Activated CD4-positive, alpha-beta memory T cell treated with anti-CD3 and anti-CD28 coated beads for 36 hours (primary cell): ENCODE results near the gene SNTB2. TPM values are rescaled to one million over a fixed set of nuclear protein-coding genes. Genes with fewer than 3 reads are reported as not detected.

Experiments used
- CTCF ChIA-PET: fragments of 350-600 bp; sonication (Branson Sonifier 250); formaldehyde crosslinking; loops from one replicate; lab custom pipeline; 2021; ENCODE audit warnings: antibody characterized with exemption, inconsistent platforms; lab: Charles Lee
- POLR2A ChIA-PET: fragments of 350-600 bp; sonication (Branson Sonifier 250); formaldehyde crosslinking; loops from one replicate; lab custom pipeline; 2021; ENCODE audit warnings: antibody characterized with exemption; lab: Charles Lee
- DNase-seq: peaks from one replicate; pipeline ENCODE4 v3.0.0-alpha.2; 2020
- H3K27ac Mint-ChIP-seq: one replicate; pipeline ENCODE4 v1.8.0; 2021; ENCODE audit warnings: mixed read lengths
- H3K27me3 Mint-ChIP-seq: one replicate; pipeline ENCODE4 v1.8.0; 2021; ENCODE audit warnings: mixed read lengths
- H3K36me3 Mint-ChIP-seq: one replicate; pipeline ENCODE4 v1.8.0; 2021; ENCODE audit warnings: mixed read lengths
- H3K4me1 Mint-ChIP-seq: one replicate; pipeline ENCODE4 v1.8.0; 2021; ENCODE audit warnings: low read depth, mixed read lengths
- H3K4me3 Mint-ChIP-seq: one replicate; pipeline ENCODE4 v1.8.0; 2021; ENCODE audit warnings: mild to moderate bottlenecking, mixed read lengths
- H3K9me3 Mint-ChIP-seq: one replicate; pipeline ENCODE4 v1.8.0; 2021; ENCODE audit warnings: mixed read lengths
- intact Hi-C: fragments of 100-400 bp; cut with micrococcal nuclease; formaldehyde crosslinking; loops from one replicate; pipeline ENCODE4 v1.15.1; 2023
- total RNA-seq, 2 experiments: library from RNA; stranded (reverse); gene quantifications; one replicate each; pipeline ENCODE4 v1.2.3, GENCODE V29; 2021

SNTB2 gene
- total RNA-seq, 2 experiments from 2014 or later, result 19.8 to 20.1 TPM

DNA sequence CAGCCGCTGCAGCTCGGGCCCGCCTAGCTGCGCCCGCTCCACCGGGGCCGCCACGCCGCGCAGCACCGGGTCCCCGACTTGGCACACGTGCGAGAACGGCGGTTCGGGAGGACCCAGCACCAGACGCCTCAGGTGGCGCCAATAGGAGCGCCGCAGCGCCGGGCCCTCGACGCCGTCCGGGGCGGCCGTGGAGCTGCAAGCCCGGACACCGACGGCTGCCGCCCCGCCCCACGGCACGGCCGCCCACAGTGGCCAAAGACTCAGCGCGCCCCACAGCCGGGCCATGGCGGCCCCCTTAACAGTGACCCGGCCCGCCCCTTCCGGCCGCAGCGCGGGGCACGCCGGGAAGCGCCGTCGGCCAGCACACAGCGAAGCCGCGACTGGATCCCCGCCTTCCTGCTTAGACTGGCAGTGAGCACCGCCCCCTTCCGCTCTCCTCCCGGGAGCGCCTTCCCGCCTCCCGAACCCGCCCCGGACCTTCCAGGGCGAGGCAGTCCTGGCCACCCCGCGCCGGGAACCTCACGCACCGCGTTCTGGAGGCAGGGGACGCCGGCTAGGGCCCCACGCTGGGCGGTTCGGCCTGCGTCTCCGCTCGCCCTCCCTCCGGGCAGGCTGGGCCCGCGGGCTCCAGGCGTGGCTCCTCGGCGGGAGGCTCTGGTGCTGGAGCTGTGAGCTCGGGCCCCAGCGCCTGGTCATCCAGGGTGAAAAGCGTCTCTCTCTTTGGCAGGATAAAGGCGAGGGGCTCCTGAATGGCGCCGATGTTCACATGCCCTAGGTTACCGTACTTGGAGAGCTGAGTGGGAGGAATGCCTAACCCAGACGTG lies 143.5 kb downstream of the SNTB2 start, which contains the start of gene PDF:
PDF (minus strand) TSS at position 303 of the 824 bp plus-strand sequence; CDS start at position 285, 18 bp downstream.
- DNase-seq, result peak; percentile 90
- intact Hi-C loops, result loop anchor here (1.0 to 10.0 kb wide), 3 partner anchors 9 to 1666 kb away; partner anchors contain the start of genes ACD, C16orf86, COG8 and ENKD1
- ChIA-PET CTCF (interaction anchor here (0.9 to 2.1 kb wide), 6 partner anchors 8 to 424 kb away, joined by 3 to 10 read pairs (median 3); partner anchors contain the start of genes COG8 and NOB1), POLR2A (interaction anchor here (1.0 to 3.1 kb wide), 7 partner anchors 8 to 173 kb away, joined by 3 to 13 read pairs (median 4); partner anchors contain the start of genes COG8 and NIP7)
- H3K9me3 Mint-ChIP-seq, result no peaks in the 10 kb centered on the region
- no peaks in the 10 kb centered on the region for H3K27me3 Mint-ChIP-seq
- H3K4me1 Mint-ChIP-seq, result peaks cover 43% of the 10 kb centered on the region
- peak within 1 kb of the TSS; percentile 82 for H3K4me3 Mint-ChIP-seq
- peaks cover 48% of the 10 kb centered on the region for H3K36me3 Mint-ChIP-seq
- peak within 1 kb of the TSS; percentile 86 for H3K27ac Mint-ChIP-seq

DNA sequence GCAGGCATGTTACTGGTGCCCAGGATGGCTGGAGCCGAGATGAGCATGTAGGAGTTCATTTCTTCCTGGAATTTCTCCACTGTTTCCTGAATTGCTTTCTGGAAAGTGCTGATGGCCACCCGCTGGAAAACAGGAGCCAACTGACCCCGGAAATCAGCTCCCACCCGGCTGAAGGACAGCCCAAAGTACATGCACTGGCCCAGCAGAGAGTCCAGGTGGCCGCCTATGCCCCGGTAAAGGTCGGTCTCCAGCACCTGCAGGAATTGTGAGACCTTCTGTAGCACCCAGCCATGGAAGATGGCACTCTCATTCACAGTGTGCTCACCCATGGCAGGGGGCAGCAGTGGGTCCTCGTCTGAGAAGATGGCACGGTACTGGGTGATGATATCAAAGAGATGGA lies 147.7 kb downstream of the SNTB2 start:
- Mint-ChIP-seq H3K4me3 (no peak overlapping the region), H3K27me3 (no peaks in the 10 kb centered on the region), H3K27ac (no peak overlapping the region), H3K9me3 (no peaks in the 10 kb centered on the region), H3K36me3 (peaks cover 28% of the 10 kb centered on the region), H3K4me1 (peaks cover 29% of the 10 kb centered on the region)
- intact Hi-C loops, result loop anchor here (10.0 kb wide), 1 partner anchor 1670 kb away; the partner anchor contains the start of genes ACD, C16orf86, ENKD1 and PARD6A
- CTCF ChIA-PET, result no interaction called here
- POLR2A ChIA-PET, result no interaction called here
- DNase-seq, result no peak

DNA sequence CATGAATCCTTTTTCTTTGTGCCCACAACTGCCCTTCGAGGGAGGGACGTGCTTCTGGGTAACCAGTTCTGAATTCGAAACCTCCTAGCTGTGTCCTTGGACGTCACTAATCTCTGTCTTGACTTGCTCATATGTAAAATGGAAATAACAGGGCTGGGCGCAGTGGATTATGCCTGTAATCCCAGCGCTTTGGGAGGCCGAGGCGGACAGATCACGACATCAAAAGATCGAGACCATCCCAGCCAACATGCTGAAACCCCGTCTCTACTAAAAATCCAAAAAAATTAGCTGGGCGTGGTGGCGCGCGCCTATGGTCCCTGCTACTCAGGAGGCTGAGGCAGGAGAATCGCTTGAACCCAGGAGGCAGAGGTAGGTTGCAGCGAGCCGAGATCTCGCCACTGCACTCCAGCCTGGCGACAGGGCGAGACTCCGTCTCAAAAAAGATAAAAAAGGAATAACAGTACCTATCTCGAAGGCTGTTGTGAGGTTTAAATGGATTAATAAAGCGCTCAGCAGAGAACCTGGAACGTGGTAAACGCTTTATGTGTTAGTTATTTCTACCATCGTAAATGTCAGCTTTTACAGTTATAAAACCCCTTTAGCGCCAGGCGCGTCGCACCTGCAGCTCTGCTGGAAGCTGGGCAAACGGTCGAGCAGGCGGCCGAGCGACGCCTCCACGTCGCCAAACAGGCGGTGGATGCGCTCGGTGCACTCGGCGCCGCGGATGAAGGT lies 151.8 kb downstream of the SNTB2 start:
- Mint-ChIP-seq H3K27me3 (no peaks in the 10 kb centered on the region), H3K4me1 (peaks cover 41% of the 10 kb centered on the region), H3K9me3 (no peaks in the 10 kb centered on the region), H3K4me3 (peak overlapping the region; percentile 96), H3K36me3 (peaks cover 36% of the 10 kb centered on the region), H3K27ac (peak overlapping the region; percentile 82)
- ChIA-PET POLR2A (interaction anchor here (0.6 to 2.0 kb wide), 3 partner anchors 9 to 228 kb away, joined by 3 to 13 read pairs (median 8); partner anchors contain the start of gene PDF), CTCF (interaction anchor here (0.7 to 1.6 kb wide), 3 partner anchors 9 to 416 kb away, joined by 3 to 10 read pairs (median 3); partner anchors contain the start of genes NOB1 and PDF)
- peak; percentile 23 for DNase-seq
- intact Hi-C loops, result loop anchor here (1.0 to 10.0 kb wide), 5 partner anchors 8 to 1674 kb away; partner anchors contain the start of genes ACD, C16orf86, ENKD1 and NFAT5

DNA sequence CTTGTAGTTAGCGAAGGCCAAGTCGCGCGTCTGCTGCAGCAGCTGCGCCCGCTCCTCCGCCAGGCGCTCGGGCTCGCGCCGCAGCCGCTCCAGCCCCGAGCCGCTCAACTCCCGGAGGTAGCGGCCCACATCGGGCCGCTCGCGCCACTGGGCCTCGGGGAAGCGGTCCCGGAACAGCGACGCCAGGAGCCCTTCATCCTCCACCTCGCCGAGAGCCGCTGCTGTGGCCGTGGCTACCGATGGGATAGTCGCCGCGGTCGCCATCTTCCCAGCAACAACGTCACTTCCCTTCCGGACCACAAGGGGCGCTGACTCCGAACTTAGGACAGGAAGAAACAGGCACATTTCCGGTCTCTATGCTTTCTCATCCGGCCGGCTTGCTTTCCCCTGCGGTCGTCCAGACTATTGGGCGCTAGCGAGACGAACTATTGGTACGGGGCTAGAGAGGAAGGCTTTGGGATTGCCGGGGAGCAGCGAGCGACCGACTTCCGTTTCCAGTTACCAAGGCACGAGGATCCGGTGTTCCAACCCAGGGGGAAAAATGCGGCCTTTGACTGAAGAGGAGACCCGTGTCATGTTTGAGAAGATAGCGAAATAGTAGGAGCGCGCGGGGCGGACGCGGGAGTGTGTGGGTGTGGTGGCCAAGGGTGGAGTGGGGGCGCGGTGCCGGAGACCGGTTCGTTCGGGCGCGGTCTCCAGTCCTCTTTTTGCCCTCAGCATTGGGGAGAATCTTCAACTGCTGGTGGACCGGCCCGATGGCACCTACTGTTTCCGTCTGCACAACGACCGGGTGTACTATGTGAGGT lies 152.5 kb downstream of the SNTB2 start, which contains the start of the genes COG8 and NIP7:
COG8 (minus strand) TSS at position 276 of the 806 bp plus-strand sequence; CDS start at position 264, 12 bp downstream.
NIP7 (plus strand) TSS at position 484 of the 806 bp plus-strand sequence; CDS start at position 542, 58 bp downstream.
- H3K4me3 Mint-ChIP-seq, result peak within 1 kb of the TSS; percentile 96
- peak; percentile 96 for DNase-seq
- no peaks in the 10 kb centered on the region for H3K27me3 Mint-ChIP-seq
- intact Hi-C loops, result loop anchor here (1.0 to 10.0 kb wide), 5 partner anchors 9 to 1675 kb away; partner anchors contain the start of genes ACD, C16orf86, ENKD1 and NFAT5
- H3K36me3 Mint-ChIP-seq, result peaks cover 37% of the 10 kb centered on the region
- H3K9me3 Mint-ChIP-seq, result no peaks in the 10 kb centered on the region
- peak within 1 kb of the TSS; percentile 95 for H3K27ac Mint-ChIP-seq
- CTCF ChIA-PET, result interaction anchor here (0.7 to 1.6 kb wide), 6 partner anchors 8 to 415 kb away, joined by 3 to 10 read pairs (median 4); partner anchors contain the start of genes NOB1, PDF and TERF2
- peaks cover 38% of the 10 kb centered on the region for H3K4me1 Mint-ChIP-seq
- POLR2A ChIA-PET, result interaction anchor here (0.6 to 2.1 kb wide), 5 partner anchors 9 to 227 kb away, joined by 3 to 13 read pairs (median 8); partner anchors contain the start of gene PDF

DNA sequence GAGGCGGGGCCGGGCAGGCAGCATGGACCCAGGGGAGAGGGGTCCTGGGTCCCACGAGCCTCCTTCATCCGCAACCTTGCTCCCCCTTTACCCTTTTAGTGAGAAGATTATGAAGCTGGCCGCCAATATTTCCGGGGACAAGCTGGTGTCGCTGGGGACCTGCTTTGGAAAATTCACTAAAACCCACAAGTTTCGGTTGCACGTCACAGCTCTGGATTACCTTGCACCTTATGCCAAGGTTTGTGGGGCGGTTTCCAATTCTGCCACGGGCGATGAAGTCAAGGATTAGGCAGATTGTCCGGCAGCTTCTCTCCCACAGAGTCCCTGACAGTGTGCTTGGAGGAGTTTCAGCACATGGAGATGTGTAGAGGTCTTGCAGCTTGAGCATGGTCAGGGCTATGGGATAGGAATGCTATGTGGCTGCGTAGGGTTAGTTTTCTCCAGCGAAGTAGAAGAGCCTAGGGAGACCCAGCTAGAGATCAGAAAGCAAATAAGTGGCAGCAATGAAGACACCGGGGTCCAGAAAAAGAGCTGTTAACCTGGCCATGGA lies 153.2 kb downstream of the SNTB2 start:
- ChIA-PET CTCF (interaction anchor here (0.7 to 1.6 kb wide), 6 partner anchors 9 to 415 kb away, joined by 3 to 6 read pairs (median 4); partner anchors contain the start of genes NOB1, PDF and TERF2), POLR2A (interaction anchor here (0.6 to 2.1 kb wide), 4 partner anchors 9 to 133 kb away, joined by 3 to 11 read pairs (median 8); partner anchors contain the start of gene PDF)
- peak overlapping the region; percentile 96 for H3K4me3 Mint-ChIP-seq
- peaks cover 34% of the 10 kb centered on the region for H3K36me3 Mint-ChIP-seq
- no peaks in the 10 kb centered on the region for H3K9me3 Mint-ChIP-seq
- H3K27ac Mint-ChIP-seq, result peak overlapping the region; percentile 95
- H3K27me3 Mint-ChIP-seq, result no peaks in the 10 kb centered on the region
- intact Hi-C loops, result no loop called here
- H3K4me1 Mint-ChIP-seq, result peaks cover 38% of the 10 kb centered on the region
- DNase-seq, result peak; percentile 56

DNA sequence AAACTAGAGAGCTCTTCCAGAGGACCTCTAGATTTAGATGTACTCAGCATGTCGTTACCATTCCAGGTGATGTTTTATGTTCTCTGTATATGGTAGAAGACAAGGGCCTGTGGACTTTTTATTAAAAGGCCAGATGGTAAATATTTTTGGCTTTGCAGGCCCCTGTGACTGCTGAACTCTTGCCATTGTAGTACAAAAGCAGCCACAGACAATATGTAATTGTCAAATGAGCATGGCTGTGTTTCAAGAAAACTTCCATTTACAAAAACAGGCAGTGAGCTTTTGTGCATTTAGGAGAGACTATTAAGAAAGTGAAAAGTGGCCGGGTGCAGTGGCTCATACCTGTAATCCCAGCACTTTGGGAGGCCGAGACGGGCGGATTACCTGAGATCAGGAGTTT lies 157.2 kb downstream of the SNTB2 start:
- ChIA-PET CTCF (no interaction called here), POLR2A (no interaction called here)
- Mint-ChIP-seq H3K9me3 (no peaks in the 10 kb centered on the region), H3K4me1 (peaks cover 28% of the 10 kb centered on the region), H3K27me3 (no peaks in the 10 kb centered on the region), H3K27ac (no peak overlapping the region), H3K36me3 (peaks cover 41% of the 10 kb centered on the region), H3K4me3 (no peak overlapping the region)
- intact Hi-C loops, result no loop called here
- DNase-seq, result no peak

DNA sequence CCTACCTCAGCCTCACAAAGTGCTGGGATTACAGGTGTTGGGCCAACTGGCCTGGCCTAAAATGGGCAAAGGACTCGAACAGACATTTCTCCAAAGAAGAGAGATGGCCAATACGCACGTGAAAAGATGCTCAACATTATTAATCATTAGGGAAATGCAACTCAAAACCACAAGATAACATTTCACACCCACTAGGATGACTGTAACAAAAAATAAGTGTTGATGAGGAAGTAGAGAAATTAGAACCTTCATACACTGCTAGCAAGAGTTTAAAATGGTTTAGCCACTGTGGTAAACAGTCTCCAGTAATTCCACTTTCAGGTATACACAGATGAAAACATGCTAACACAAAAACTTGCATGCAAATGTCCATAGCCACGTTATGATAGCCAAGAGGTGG lies 159.0 kb downstream of the SNTB2 start:
- Mint-ChIP-seq H3K36me3 (peaks cover 41% of the 10 kb centered on the region), H3K4me3 (no peak overlapping the region), H3K27me3 (no peaks in the 10 kb centered on the region), H3K27ac (peak overlapping the region; percentile 0), H3K4me1 (peaks cover 21% of the 10 kb centered on the region), H3K9me3 (no peaks in the 10 kb centered on the region)
- no peak for DNase-seq
- intact Hi-C loops, result no loop called here
- POLR2A ChIA-PET, result no interaction called here
- CTCF ChIA-PET, result no interaction called here

DNA sequence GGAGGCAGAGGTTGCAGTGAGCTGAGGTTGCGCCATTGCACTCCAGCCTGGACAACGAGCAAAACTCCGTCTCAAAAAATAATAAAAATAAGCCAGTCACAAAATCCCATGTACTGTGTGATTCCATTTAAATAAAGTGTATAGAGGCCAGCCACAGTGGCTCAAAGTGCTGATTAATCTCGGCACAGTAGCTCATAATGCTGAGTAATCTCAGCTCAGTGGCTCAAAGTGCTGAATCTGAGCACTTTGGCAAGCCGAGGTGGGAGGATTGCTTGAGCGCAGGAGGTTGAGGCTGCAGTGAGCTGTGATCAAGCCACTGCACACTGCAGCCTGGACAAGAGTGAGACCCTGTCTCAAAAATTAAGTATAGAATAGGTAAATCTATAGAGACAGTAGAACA lies 159.7 kb downstream of the SNTB2 start:
- H3K9me3 Mint-ChIP-seq, result no peaks in the 10 kb centered on the region
- ChIA-PET POLR2A (no interaction called here), CTCF (interaction anchor here (1.1 kb wide), 1 partner anchor 49 kb away, joined by 3 read pairs; no protein-coding TSS in a partner anchor)
- H3K27me3 Mint-ChIP-seq, result no peaks in the 10 kb centered on the region
- intact Hi-C loops, result no loop called here
- H3K4me3 Mint-ChIP-seq, result no peak overlapping the region
- H3K4me1 Mint-ChIP-seq, result peaks cover 14% of the 10 kb centered on the region
- peaks cover 36% of the 10 kb centered on the region for H3K36me3 Mint-ChIP-seq
- no peak for DNase-seq
- H3K27ac Mint-ChIP-seq, result no peak overlapping the region

DNA sequence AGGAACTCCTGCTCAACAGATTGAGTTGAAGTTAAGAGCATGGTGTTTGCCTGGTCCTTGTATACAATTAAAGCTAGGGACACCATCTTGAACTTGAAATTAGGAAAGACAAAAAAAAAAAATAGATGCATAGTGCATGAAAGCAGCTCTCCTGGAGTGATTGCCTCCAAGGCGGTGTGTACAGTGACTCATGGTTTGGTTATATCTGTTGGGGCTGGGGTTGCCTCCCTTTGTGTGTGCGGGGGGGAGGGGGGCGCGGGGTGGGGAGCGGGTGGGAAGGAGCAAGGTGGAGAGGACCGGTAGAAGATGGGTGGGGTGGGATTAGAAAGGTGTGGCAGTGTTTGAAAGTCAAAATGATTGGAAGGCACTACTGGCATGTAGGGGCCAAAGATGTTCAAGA lies 161.3 kb downstream of the SNTB2 start:
- CTCF ChIA-PET, result no interaction called here
- POLR2A ChIA-PET, result no interaction called here
- peaks cover 32% of the 10 kb centered on the region for H3K36me3 Mint-ChIP-seq

DNA sequence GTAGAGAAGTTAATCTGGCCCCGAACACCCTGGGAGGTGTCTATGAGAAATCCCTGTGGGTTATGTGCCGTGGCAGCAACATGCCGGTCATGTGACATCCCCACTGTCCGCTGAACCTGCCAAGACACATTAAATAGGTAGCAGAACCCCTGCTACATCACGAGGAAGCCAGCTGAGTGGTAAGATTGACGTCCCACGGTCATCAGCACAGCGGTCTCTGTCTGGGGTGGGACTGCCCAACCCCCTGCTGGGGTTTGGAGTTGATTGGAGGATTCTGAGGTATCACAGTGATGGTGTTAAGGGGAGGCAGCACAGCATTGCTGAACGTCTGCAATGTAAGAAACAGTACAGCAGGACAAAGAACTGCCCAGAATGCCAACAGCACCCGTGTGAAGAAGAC lies 162.6 kb downstream of the SNTB2 start:
- Mint-ChIP-seq H3K36me3 (peaks cover 26% of the 10 kb centered on the region), H3K4me1 (peaks cover 9% of the 10 kb centered on the region), H3K27ac (no peak overlapping the region), H3K9me3 (no peaks in the 10 kb centered on the region), H3K4me3 (no peak overlapping the region), H3K27me3 (no peaks in the 10 kb centered on the region)
- no peak for DNase-seq
- POLR2A ChIA-PET, result no interaction called here
- CTCF ChIA-PET, result no interaction called here
- intact Hi-C loops, result no loop called here

More for the DNA sequence above, 161.3 kb downstream of the SNTB2 start:
- intact Hi-C loops, result no loop called here
- H3K4me1 Mint-ChIP-seq, result peaks cover 9% of the 10 kb centered on the region
- H3K9me3 Mint-ChIP-seq, result no peaks in the 10 kb centered on the region
- H3K4me3 Mint-ChIP-seq, result no peak overlapping the region
- H3K27ac Mint-ChIP-seq, result no peak overlapping the region
- DNase-seq, result no peak
- H3K27me3 Mint-ChIP-seq, result no peaks in the 10 kb centered on the region
